ENCODE data around the gene FRMD4A. TPM values are rescaled to one million over a fixed set of nuclear protein-coding genes. Genes with fewer than 3 reads are reported as not detected.
A peak's percentile ranks its signal among the peaks of the same experiment; 100 is the strongest.

Gene FRMD4A
- total RNA-seq, 1 donor from 2014 or later = 34.6 TPM

DNA sequence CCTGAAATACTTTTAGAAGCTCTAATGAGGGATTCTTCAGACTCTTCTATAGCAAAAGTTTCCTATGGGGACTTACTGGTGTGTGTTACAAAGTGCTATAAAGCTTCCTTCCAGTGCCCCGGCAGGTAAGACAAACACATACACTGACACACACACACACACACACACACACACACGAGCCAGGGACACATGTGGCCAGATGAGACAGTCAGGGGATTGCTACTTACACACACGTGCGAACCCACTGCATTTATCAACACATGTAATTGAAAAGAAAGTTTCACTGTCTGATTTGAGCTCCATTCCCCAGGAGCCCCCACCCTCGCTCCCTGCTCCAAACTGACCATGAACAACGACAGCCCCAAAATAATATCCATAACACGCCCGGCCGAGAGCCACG is 624.1 kb downstream of the FRMD4A start:
- H3K4me3 ChIP-seq (ENCODE audit: low read depth, low read length) = peak overlapping the region; percentile 76
- DNase-seq (ENCODE audit: low read depth) = no peak
- TF ChIP-seq, protein P1, sequence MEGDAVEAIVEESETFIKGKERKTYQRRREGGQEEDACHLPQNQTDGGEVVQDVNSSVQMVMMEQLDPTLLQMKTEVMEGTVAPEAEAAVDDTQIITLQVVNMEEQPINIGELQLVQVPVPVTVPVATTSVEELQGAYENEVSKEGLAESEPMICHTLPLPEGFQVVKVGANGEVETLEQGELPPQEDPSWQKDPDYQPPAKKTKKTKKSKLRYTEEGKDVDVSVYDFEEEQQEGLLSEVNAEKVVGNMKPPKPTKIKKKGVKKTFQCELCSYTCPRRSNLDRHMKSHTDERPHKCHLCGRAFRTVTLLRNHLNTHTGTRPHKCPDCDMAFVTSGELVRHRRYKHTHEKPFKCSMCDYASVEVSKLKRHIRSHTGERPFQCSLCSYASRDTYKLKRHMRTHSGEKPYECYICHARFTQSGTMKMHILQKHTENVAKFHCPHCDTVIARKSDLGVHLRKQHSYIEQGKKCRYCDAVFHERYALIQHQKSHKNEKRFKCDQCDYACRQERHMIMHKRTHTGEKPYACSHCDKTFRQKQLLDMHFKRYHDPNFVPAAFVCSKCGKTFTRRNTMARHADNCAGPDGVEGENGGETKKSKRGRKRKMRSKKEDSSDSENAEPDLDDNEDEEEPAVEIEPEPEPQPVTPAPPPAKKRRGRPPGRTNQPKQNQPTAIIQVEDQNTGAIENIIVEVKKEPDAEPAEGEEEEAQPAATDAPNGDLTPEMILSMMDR (conservative IDR thresholded peaks at IDR 0.05; ENCODE audit: low read depth, low read length) = no peak

DNA sequence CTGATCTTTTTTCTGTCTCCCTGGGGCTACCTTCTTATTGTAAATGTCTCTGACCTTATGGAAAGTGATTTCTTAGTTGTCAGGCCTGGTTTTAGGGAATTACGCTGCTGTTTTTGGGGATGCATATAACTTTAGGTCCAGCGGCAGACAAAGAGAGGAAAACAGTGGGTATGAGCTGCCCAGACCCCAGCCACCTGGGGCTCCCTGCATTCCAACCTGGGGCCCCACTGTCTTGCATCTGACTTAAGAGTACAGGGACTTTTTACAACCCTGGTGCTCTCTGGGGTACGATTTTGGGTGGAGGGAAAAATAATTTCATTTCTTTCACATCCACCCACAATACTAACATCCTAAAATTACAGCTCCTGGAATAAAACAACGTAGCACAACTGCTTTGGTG is 624.5 kb downstream of the FRMD4A start:
- TF ChIP-seq, protein P1 (conservative IDR thresholded peaks at IDR 0.05; ENCODE audit: low read depth, low read length) = no peak
- DNase-seq (ENCODE audit: low read depth) = no peak
- peak overlapping the region; percentile 76 for H3K4me3 ChIP-seq (ENCODE audit: low read depth, low read length)

DNA sequence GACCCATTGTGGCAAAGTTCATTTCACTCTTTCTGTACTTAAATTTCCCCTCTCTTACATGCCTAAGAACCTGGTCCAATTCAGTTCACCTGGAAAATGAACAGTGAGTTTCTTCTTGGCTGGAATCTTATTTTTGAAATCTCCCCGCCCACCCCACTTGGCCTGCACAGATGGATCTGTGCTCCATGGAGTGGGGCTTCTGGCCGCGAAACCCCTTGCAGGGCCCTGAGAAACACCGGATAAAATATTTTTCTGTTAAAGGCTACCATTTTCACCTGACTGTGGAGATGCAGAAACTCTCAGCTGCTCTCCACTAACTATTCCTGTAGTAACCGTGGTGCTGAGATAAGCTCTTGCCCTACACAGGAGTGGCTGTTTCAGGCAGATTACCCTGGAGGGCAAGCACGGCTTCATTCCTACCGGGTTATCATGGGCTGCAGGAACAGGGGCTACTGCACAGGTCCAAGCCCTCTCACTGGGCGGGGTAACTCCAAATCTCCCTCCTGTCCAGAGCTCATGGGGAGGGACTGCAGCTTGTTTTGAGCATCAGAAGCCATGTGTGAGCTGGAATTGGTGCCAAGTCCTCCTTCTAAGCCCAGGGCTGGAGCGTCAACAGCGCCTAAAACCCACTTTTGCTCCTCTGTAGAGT is 625.1 kb downstream of the FRMD4A start:
- TF ChIP-seq, protein P1 (conservative IDR thresholded peaks at IDR 0.05; ENCODE audit: low read depth, low read length) = no peak
- peak overlapping the region; percentile 76 for H3K4me3 ChIP-seq (ENCODE audit: low read depth, low read length)
- DNase-seq (ENCODE audit: low read depth) = no peak

DNA sequence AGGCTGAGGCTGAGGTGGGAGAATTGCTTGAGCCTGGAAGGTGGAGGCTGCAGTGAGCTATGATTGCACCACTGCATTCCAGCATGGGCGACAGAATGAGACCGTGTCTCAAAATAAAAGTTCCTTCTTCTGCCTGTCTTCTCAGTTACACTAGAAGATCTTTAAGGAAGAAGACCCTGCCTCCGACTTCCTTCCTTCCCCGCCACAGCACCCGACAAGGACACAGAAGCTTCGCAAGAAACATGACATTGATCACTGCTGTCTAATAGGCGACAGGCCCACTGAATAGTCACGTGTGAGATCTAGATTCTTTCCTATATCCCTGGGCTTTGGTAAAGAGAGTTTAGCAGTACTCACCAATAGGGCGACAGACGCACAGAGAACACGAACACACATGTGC is 625.8 kb downstream of the FRMD4A start:
- TF ChIP-seq, protein P1 (conservative IDR thresholded peaks at IDR 0.05; ENCODE audit: low read depth, low read length) = no peak
- DNase-seq (ENCODE audit: low read depth) = no peak
- peak overlapping the region; percentile 76 for H3K4me3 ChIP-seq (ENCODE audit: low read depth, low read length)

DNA sequence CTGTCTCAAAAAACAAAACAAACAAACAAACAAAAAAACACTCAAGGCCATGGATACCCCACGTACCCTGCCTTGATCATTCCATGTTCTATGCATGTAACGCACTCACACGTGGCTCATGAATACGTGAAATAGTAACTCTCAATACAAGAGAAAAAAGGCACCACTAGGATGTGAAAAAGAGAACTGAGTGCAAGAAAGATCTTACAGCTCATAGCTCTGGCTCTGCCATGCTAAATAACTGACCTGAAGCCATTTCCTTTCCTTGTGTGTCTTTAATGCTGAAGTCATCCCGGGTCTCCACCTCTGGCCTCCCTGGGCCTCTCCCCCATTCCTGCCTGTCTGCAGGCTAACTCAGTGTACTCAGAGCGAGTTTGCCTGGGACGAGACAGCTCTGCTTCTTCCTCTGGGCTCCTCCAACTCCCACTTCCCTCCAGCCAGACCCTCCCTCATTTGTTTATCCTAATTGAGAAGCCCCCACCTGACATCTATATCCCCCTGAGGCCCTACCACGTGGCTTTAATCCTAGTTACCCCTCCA is 626.7 kb downstream of the FRMD4A start:
- DNase-seq (ENCODE audit: low read depth) = no peak
- TF ChIP-seq, protein P1 (conservative IDR thresholded peaks at IDR 0.05; ENCODE audit: low read depth, low read length) = no peak
- peak overlapping the region; percentile 76 for H3K4me3 ChIP-seq (ENCODE audit: low read depth, low read length)

DNA sequence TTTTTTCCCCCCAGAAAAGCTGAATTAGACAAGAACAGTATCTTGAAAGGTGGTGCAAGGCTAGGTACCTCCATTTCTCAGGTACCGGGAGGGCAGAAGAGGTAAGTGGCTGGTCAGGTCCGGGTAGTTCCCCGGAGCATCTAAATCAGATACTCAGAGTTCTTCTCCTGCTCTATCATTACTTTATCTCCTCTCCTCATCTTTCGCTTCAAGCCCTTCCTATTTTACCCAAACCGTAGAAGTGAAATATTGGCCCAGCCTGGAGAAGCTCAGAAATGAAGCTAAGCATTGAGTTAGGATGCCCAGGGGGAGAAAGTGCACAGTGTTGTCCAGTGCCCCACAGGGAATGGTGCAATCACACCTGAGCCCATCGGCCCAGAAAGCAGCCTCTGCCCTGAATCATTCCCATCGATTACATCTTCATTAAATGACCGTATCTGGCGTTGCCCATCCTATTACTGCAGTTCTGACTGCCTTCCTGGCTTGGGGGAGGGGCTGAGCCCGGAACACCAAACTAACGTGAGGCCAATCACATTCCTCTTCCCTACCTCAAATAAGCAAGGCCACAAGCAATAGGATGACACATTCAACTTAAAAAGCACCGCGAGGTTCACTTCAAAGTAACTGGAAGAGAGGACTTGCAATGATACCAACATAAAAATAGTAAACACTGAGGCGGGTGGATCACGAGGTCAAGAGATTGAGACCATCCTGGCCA is 627.5 kb downstream of the FRMD4A start:
- peak overlapping the region; percentile 20 for H3K4me3 ChIP-seq (ENCODE audit: low read depth, low read length)
- DNase-seq (ENCODE audit: low read depth) = no peak
- TF ChIP-seq, protein P1 (conservative IDR thresholded peaks at IDR 0.05; ENCODE audit: low read depth, low read length) = no peak

Data from epithelial cell of proximal tubule (primary cell).